ENCODE results near the gene IFI44. TPM values are rescaled to one million over a fixed set of nuclear protein-coding genes. Genes with fewer than 3 reads are reported as not detected.

The IFI44 gene
- total and polyA plus RNA-seq, 2 experiments from 2014 or later: not detected

GRCh38 chr1:78702426-78702825, 52.8 kb downstream of the IFI44 start:
- H3K4me1 ChIP-seq (ENCODE audit: insufficient read depth): no peaks in the 10 kb centered on the region
- no peak for ATAC-seq
- no peaks in the 10 kb centered on the region for H3K79me2 ChIP-seq (replicated peaks; ENCODE audit: insufficient read depth)
- Mint-ChIP-seq H3K27me3 (ENCODE audit: insufficient read depth, low read depth, poor library complexity) (peaks cover 2% of the 10 kb centered on the region), H3K4me1 (no peaks in the 10 kb centered on the region; the same call in 2 of the 3 replicates), H3K4me3 (no peak overlapping the region), H3K36me3 (ENCODE audit: low read depth) (peaks cover 5% of the 10 kb centered on the region; the same call in 2 of the 3 replicates), H3K27ac (no peak overlapping the region), H3K9me3 (peaks cover 10% of the 10 kb centered on the region; the same call in 2 of the 3 replicates)
- no peaks in the 10 kb centered on the region for H3F3A ChIP-seq (replicated peaks; ENCODE audit: low read depth)
- no peaks in the 10 kb centered on the region for H3K9me2 ChIP-seq (ENCODE audit: insufficient read depth)
- H3K27me3 ChIP-seq (ENCODE audit: insufficient read depth): no peaks in the 10 kb centered on the region
- H4K20me1 ChIP-seq (replicated peaks; ENCODE audit: insufficient read depth): 0 out of 2 replicates have a peak, but pooled peaks cover 4% of the 10 kb centered on the region
- no peak overlapping the region for H3K4me3 ChIP-seq
- H3K36me3 ChIP-seq (ENCODE audit: insufficient read depth): no peaks in the 10 kb centered on the region
- H3K4me2 ChIP-seq: no peak overlapping the region
- TF ChIP-seq ZNF114 (CRISPR knock-in tag; IDR thresholded peaks at IDR 0.05) (no peak), ETS1 (IDR thresholded peaks at IDR 0.05) (no peak), JUNB (IDR thresholded peaks at IDR 0.05; ENCODE audit: unreplicated experiment) (no peak), CREB1 (CRISPR knock-in tag; IDR thresholded peaks at IDR 0.05; ENCODE audit: low read depth) (no peak), EZH2 (IDR thresholded peaks at IDR 0.05; ENCODE audit: low read depth, unreplicated experiment) (no peak), REST (IDR thresholded peaks at IDR 0.05; ENCODE audit: unreplicated experiment) (no peak), POLR2AphosphoS5 (IDR thresholded peaks at IDR 0.05; ENCODE audit: low read depth) (no peak), ZNF331 (CRISPR knock-in tag; IDR thresholded peaks at IDR 0.05; ENCODE audit: low read depth) (no peak)
- TF ChIP-seq, protein P1, sequence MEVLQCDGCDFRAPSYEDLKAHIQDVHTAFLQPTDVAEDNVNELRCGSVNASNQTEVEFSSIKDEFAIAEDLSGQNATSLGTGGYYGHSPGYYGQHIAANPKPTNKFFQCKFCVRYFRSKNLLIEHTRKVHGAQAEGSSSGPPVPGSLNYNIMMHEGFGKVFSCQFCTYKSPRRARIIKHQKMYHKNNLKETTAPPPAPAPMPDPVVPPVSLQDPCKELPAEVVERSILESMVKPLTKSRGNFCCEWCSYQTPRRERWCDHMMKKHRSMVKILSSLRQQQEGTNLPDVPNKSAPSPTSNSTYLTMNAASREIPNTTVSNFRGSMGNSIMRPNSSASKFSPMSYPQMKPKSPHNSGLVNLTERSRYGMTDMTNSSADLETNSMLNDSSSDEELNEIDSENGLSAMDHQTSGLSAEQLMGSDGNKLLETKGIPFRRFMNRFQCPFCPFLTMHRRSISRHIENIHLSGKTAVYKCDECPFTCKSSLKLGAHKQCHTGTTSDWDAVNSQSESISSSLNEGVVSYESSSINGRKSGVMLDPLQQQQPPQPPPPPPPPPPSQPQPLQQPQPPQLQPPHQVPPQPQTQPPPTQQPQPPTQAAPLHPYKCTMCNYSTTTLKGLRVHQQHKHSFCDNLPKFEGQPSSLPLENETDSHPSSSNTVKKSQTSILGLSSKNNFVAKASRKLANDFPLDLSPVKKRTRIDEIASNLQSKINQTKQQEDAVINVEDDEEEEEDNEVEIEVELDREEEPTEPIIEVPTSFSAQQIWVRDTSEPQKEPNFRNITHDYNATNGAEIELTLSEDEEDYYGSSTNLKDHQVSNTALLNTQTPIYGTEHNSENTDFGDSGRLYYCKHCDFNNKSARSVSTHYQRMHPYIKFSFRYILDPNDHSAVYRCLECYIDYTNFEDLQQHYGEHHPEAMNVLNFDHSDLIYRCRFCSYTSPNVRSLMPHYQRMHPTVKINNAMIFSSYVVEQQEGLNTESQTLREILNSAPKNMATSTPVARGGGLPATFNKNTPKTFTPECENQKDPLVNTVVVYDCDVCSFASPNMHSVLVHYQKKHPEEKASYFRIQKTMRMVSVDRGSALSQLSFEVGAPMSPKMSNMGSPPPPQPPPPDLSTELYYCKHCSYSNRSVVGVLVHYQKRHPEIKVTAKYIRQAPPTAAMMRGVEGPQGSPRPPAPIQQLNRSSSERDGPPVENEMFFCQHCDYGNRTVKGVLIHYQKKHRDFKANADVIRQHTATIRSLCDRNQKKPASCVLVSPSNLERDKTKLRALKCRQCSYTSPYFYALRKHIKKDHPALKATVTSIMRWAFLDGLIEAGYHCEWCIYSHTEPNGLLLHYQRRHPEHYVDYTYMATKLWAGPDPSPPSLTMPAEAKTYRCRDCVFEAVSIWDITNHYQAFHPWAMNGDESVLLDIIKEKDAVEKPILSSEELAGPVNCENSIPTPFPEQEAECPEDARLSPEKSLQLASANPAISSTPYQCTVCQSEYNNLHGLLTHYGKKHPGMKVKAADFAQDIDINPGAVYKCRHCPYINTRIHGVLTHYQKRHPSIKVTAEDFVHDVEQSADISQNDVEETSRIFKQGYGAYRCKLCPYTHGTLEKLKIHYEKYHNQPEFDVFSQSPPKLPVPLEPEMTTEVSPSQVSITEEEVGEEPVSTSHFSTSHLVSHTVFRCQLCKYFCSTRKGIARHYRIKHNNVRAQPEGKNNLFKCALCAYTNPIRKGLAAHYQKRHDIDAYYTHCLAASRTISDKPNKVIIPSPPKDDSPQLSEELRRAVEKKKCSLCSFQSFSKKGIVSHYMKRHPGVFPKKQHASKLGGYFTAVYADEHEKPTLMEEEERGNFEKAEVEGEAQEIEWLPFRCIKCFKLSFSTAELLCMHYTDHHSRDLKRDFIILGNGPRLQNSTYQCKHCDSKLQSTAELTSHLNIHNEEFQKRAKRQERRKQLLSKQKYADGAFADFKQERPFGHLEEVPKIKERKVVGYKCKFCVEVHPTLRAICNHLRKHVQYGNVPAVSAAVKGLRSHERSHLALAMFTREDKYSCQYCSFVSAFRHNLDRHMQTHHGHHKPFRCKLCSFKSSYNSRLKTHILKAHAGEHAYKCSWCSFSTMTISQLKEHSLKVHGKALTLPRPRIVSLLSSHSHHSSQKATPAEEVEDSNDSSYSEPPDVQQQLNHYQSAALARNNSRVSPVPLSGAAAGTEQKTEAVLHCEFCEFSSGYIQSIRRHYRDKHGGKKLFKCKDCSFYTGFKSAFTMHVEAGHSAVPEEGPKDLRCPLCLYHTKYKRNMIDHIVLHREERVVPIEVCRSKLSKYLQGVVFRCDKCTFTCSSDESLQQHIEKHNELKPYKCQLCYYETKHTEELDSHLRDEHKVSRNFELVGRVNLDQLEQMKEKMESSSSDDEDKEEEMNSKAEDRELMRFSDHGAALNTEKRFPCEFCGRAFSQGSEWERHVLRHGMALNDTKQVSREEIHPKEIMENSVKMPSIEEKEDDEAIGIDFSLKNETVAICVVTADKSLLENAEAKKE (CRISPR knock-in tag; IDR thresholded peaks at IDR 0.05): no peak
- no peak for DNase-seq (ENCODE audit: low spot score)
- H3K27ac ChIP-seq (ENCODE audit: low read depth): no peak overlapping the region
- H2AFZ ChIP-seq: 0 out of 2 replicates have a peak overlapping the region, but pooled peaks have one; percentile 14

Data from GM23338 (cell line).